Activated CD4-positive, alpha-beta memory T cell treated with anti-CD3 and anti-CD28 coated beads, Interleukin-2, amount 10 ng/mL, durations not matched to agents 7 days and 5 days (primary cell): ENCODE measurements around the gene PPP1R1A. TPM values are rescaled to one million over a fixed set of nuclear protein-coding genes. Genes with fewer than 3 reads are reported as not detected.
A peak's percentile ranks its signal among the peaks of the same experiment; 100 is the strongest.

Source experiments
- CTCF ChIA-PET: fragments of 350-600 bp; sonication (Branson Sonifier 250); formaldehyde crosslinking; loops from one replicate; lab custom pipeline; 2021; ENCODE audit warnings: antibody characterized with exemption, inconsistent platforms; lab: Charles Lee
- POLR2A ChIA-PET: fragments of 350-600 bp; sonication (Branson Sonifier 250); formaldehyde crosslinking; loops from one replicate; lab custom pipeline; 2021; ENCODE audit warnings: antibody characterized with exemption; lab: Charles Lee
- DNase-seq: peaks from one replicate; pipeline ENCODE4 v3.0.0-alpha.2; 2020
- H3K27ac Mint-ChIP-seq: one replicate; pipeline ENCODE4 v1.8.0; 2021; ENCODE audit warnings: mild to moderate bottlenecking, mixed read lengths
- H3K27me3 Mint-ChIP-seq: one replicate; pipeline ENCODE4 v1.8.0; 2021; ENCODE audit warnings: mixed read lengths
- H3K36me3 Mint-ChIP-seq: one replicate; pipeline ENCODE4 v1.8.0; 2021; ENCODE audit warnings: low read depth, mixed read lengths
- H3K4me1 Mint-ChIP-seq: one replicate; pipeline ENCODE4 v1.8.0; 2021; ENCODE audit warnings: mixed read lengths
- H3K4me3 Mint-ChIP-seq: one replicate; pipeline ENCODE4 v1.8.0; 2021; ENCODE audit warnings: mild to moderate bottlenecking, mixed read lengths
- H3K9me3 Mint-ChIP-seq: one replicate; pipeline ENCODE4 v1.8.0; 2021; ENCODE audit warnings: mixed read lengths
- total RNA-seq, 2 experiments: library from RNA; stranded (reverse); gene quantifications; one replicate each; pipeline ENCODE4 v1.2.3, GENCODE V29; 2021

The PPP1R1A gene
- total RNA-seq, 2 experiments from 2014 or later: not detected

DNA sequence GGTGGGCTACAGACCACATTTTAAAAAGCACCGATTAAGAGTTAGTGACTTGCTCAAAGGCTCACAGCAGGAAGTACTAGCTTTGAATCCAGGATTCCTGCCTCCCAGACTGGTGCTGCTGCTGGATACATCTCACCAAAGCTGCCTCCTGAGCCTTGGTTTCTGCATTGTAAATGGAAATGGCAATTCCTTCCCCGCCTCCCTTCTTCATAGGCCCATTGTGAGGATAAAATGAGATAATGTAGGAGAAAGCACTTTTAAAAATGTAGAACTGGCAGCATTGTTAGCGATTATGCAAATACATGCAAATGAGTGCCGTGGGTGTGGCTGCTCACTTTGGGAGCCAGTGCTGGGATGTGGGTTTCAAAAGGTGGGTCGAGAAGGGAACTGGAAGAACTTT lies 23.7 kb downstream of the PPP1R1A start:
- no peaks in the 10 kb centered on the region for H3K9me3 Mint-ChIP-seq
- H3K36me3 Mint-ChIP-seq: peaks cover 11% of the 10 kb centered on the region
- H3K4me1 Mint-ChIP-seq: peaks cover 26% of the 10 kb centered on the region
- no peaks in the 10 kb centered on the region for H3K27me3 Mint-ChIP-seq
- H3K27ac Mint-ChIP-seq: no peak overlapping the region
- DNase-seq: no peak
- ChIA-PET CTCF (interaction anchor here (1.2 kb wide), 1 partner anchor 32 kb away, joined by 3 read pairs; no protein-coding TSS in a partner anchor), POLR2A (interaction anchor here (1.3 kb wide), 1 partner anchor 11 kb away, joined by 3 read pairs; no protein-coding TSS in a partner anchor)
- no peak overlapping the region for H3K4me3 Mint-ChIP-seq

DNA sequence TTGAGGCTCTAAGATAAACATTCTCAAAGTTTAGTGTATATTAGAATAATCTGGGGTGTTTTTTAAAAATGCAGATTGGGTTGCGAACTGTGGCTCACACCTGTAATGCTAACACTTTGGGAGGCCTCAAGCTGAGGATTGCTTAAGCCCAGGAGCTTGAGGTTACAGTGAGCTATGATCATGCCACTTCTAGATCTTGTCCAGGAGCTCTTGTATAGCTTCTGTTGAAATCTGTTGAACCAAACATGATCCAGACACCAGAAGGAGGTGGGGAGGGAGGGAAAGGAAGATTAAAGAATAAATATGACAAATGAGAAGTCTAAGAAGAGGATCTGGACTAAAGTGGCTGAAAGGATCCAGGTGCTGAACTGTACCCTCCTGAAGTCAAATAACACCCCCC lies 24.7 kb downstream of the PPP1R1A start:
- ChIA-PET CTCF (interaction anchor here (1.2 to 2.7 kb wide), 4 partner anchors 9 to 38 kb away, joined by 3 to 12 read pairs (median 3); no protein-coding TSS in a partner anchor), POLR2A (interaction anchor here (0.8 to 1.4 kb wide), 3 partner anchors 10 to 14 kb away, joined by 3 to 6 read pairs (median 3); partner anchors contain the start of gene PDE1B)
- H3K27me3 Mint-ChIP-seq: no peaks in the 10 kb centered on the region
- peaks cover 32% of the 10 kb centered on the region for H3K4me1 Mint-ChIP-seq
- H3K27ac Mint-ChIP-seq: no peak overlapping the region
- no peaks in the 10 kb centered on the region for H3K9me3 Mint-ChIP-seq
- no peak overlapping the region for H3K4me3 Mint-ChIP-seq
- no peak for DNase-seq
- peaks cover 13% of the 10 kb centered on the region for H3K36me3 Mint-ChIP-seq

DNA sequence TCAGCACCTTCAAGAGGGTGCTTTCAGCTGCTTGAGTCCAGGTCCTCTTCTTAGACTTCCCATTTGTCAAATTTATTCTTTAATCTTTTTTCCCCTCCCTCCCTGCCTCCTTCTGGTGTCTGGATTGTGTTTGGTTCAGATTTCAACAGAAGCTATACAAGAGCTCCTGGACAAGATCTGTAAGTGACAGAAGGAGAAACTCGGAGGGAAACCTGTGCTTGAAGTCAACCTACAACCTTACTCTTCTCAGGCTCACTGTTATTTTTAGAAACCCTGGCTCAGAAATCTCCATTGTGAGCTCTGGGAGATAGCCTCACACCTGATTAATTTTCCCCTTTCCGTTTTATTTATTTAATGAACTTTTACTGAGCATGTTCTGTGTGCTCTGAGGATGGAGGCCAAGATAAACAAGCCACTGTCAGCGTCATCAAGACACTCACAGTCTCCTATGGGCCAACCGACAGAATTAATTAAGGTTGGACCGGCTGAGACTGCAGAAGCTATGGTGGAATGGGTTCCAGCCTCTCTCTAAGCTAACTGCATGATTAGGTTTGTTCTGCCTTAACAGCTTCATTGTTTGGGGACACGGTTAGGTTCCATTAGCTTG lies 25.6 kb downstream of the PPP1R1A start:
- Mint-ChIP-seq H3K9me3 (no peaks in the 10 kb centered on the region), H3K27me3 (no peaks in the 10 kb centered on the region), H3K4me3 (no peak overlapping the region), H3K27ac (no peak overlapping the region), H3K4me1 (peaks cover 32% of the 10 kb centered on the region), H3K36me3 (peaks cover 13% of the 10 kb centered on the region)
- CTCF ChIA-PET: interaction anchor here (1.6 to 2.7 kb wide), 3 partner anchors 8 to 39 kb away, joined by 3 to 12 read pairs (median 3); no protein-coding TSS in a partner anchor
- POLR2A ChIA-PET: interaction anchor here (0.8 to 1.4 kb wide), 3 partner anchors 10 to 13 kb away, joined by 3 to 6 read pairs (median 3); partner anchors contain the start of gene PDE1B
- DNase-seq: no peak

DNA sequence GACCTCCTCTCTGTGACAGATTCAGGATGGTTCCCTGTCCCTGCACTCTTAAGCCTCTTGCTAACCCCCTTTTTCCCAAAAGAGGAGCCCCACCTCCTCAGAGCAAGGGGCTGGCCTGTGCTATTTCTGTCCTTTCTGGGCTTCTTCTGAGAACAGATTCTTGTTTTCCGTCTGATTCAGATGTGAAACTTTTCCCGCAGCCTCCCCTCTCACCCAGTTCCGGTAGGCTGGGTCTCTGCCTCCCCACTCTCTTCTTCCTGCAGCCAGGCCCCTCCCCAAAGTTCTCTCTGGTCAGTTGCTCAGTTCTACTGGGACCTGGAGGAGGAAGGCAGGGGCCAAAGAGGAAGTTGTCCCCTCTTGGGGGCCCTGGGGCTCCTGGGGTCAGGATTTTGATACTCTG lies 27.3 kb downstream of the PPP1R1A start:
- CTCF ChIA-PET: interaction anchor here (1.1 to 1.6 kb wide), 3 partner anchors 19 to 37 kb away, joined by 3 to 9 read pairs (median 8); no protein-coding TSS in a partner anchor
- no peaks in the 10 kb centered on the region for H3K9me3 Mint-ChIP-seq
- peak overlapping the region; percentile 73 for H3K4me3 Mint-ChIP-seq
- peaks cover 32% of the 10 kb centered on the region for H3K4me1 Mint-ChIP-seq
- no peaks in the 10 kb centered on the region for H3K27me3 Mint-ChIP-seq
- peak overlapping the region; percentile 67 for H3K27ac Mint-ChIP-seq
- POLR2A ChIA-PET: interaction anchor here (0.9 to 5.0 kb wide), 3 partner anchors 13 to 63 kb away, joined by 3 to 39 read pairs (median 9); partner anchors contain the start of genes NCKAP1L and PDE1B
- DNase-seq: no peak
- H3K36me3 Mint-ChIP-seq: peaks cover 10% of the 10 kb centered on the region

DNA sequence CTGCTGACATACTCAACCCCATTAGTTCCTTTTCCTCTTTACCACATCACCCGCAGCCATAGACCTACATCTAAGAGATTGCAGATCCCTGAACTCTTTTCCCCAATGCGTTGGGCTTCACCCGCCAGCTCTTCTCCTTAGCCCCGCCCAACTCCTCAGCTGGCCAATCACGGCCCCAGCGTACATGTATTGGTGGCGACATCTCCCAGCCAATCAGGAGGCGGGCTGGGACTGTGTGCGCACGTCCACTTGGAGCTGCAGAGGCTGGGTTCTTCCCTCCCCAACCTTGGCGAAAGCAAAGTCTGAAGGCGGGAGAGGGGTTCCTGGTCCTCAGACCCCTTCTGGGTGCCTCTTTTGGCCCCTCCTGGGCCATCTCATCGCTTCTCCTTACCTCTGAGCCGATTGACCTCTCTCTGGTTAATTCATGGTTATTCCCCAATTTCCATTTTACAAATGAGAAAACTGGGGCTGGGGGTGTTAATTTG lies 28.0 kb downstream of the PPP1R1A start:
- Mint-ChIP-seq H3K27me3 (no peaks in the 10 kb centered on the region), H3K9me3 (no peaks in the 10 kb centered on the region), H3K4me1 (peaks cover 32% of the 10 kb centered on the region), H3K27ac (peak overlapping the region; percentile 67), H3K4me3 (peak overlapping the region; percentile 73), H3K36me3 (peaks cover 10% of the 10 kb centered on the region)
- POLR2A ChIA-PET: interaction anchor here (0.8 to 5.0 kb wide), 5 partner anchors 12 to 147 kb away, joined by 3 to 39 read pairs (median 4); partner anchors contain the start of genes NCKAP1L and PDE1B
- peak; percentile 90 for DNase-seq
- CTCF ChIA-PET: interaction anchor here (1.0 to 1.6 kb wide), 7 partner anchors 12 to 181 kb away, joined by 3 to 9 read pairs (median 4); no protein-coding TSS in a partner anchor

DNA sequence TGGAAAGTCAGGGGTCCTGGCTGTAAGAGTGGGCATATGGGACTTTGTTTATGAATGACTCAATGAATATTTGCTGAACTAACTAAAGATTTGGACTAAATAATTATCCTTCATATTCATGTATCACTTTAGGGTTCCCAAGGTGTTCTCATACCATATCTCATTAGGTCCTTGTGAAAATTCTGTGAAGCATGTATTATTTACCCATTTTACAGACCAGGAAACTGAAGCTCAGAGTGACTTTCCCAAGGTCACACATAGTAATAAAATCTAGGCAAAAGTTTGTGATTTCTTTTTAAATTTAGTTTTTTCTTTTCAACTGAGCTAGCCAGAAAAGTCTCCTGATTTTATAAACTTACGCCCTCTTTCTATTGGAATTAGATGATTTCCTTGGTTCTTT lies 29.7 kb downstream of the PPP1R1A start:
- POLR2A ChIA-PET: interaction anchor here (1.1 to 5.0 kb wide), 3 partner anchors 11 to 61 kb away, joined by 3 to 39 read pairs (median 9); partner anchors contain the start of genes NCKAP1L and PDE1B
- no peak for DNase-seq
- no peak overlapping the region for H3K27ac Mint-ChIP-seq
- peaks cover 32% of the 10 kb centered on the region for H3K4me1 Mint-ChIP-seq
- no peaks in the 10 kb centered on the region for H3K27me3 Mint-ChIP-seq
- no peak overlapping the region for H3K4me3 Mint-ChIP-seq
- CTCF ChIA-PET: interaction anchor here (1.7 kb wide), 1 partner anchor 21 kb away, joined by 6 read pairs; no protein-coding TSS in a partner anchor
- H3K9me3 Mint-ChIP-seq: no peaks in the 10 kb centered on the region
- peaks cover 9% of the 10 kb centered on the region for H3K36me3 Mint-ChIP-seq

DNA sequence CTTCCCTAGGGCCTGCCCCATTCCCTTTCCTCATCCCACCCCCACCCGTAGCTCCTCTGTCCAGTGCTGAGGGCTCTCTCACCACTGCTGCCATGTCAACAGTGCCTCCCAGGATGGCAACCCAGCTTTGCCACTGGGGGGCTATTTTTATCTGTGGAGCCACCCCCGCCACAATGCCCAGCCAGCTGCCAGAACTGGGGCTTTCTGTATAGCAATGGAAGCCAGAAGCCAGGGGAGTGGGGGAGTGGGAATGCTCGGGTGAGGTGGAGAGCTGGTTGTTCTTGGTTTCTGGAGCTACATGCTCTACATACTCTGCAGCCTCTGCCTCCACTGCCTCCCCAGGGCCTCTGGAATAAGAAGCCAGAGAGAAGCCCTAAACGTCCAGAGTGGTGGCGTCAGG lies 30.1 kb downstream of the PPP1R1A start:
- CTCF ChIA-PET: interaction anchor here (1.3 to 1.7 kb wide), 2 partner anchors 9 to 21 kb away, joined by 3 to 6 read pairs; partner anchors contain the start of gene PDE1B

DNA sequence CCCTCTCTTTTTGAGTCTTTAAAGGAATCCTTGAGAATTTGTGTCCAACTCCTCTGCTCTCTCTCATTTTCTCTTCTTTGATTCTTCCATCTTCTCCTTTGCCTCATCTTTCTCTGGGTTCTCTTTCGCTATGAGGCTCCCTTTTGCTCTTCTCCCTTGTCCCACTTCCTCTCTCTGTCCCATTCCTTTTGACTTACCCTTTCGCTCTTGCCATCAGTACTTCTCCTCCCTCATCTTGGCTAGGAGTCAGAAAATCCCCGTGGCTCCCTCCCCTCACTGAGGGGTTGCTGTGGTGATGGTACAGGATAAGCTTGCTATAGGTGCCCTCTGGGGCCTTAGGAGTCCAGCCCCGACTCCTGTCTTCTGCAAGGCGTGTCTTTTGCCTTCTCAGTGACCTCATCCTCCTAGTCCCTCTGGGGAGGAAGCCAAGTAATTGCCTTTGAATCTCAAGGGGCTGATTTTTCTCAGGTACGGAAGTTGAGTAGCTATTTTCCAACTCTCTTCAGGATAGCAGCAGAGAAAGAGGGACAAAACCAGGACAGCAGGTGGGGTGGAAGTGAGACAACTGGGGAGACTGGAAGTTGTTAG lies 32.7 kb downstream of the PPP1R1A start:
- no peak overlapping the region for H3K27ac Mint-ChIP-seq
- CTCF ChIA-PET: no interaction called here
- H3K36me3 Mint-ChIP-seq: peaks cover 9% of the 10 kb centered on the region
- POLR2A ChIA-PET: no interaction called here
- DNase-seq: no peak
- no peaks in the 10 kb centered on the region for H3K9me3 Mint-ChIP-seq
- no peaks in the 10 kb centered on the region for H3K27me3 Mint-ChIP-seq
- no peak overlapping the region for H3K4me3 Mint-ChIP-seq
- peaks cover 16% of the 10 kb centered on the region for H3K4me1 Mint-ChIP-seq

More for the DNA sequence above, 30.1 kb downstream of the PPP1R1A start:
- Mint-ChIP-seq H3K27ac (no peak overlapping the region), H3K27me3 (no peaks in the 10 kb centered on the region), H3K9me3 (no peaks in the 10 kb centered on the region), H3K36me3 (peaks cover 9% of the 10 kb centered on the region), H3K4me1 (peaks cover 32% of the 10 kb centered on the region), H3K4me3 (no peak overlapping the region)
- no peak for DNase-seq
- POLR2A ChIA-PET: interaction anchor here (1.1 to 5.0 kb wide), 2 partner anchors 10 to 60 kb away, joined by 3 to 39 read pairs; partner anchors contain the start of gene PDE1B

DNA sequence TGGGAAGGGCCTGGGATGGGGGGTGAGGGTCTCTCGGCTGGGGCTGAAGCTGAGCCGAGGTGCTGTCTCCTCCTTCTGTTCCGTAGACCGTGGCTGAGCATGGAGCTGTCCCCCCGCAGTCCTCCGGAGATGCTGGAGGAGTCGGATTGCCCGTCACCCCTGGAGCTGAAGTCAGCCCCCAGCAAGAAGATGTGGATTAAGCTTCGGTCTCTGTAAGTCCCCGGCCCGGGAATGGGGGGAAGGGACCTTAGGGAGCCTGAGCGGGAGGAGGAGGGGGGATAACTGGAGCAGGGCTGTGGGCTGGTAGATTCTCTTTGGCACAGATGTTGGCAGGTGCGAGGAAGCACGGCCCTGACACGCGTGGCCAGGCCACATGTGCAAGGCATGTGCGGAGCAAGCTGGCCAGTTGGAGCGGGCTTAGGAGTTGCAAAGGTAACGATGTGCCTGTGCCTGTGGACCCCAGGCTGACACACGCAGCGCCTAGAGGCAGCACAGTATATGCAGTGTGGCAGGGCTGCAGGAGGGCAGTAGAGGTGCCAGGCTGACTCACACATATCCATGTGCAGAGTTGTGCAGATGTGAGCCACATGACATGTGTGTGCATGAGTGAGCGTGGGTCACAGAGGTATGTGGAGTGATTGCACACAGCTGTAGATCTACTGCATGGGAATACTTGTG lies 38.5 kb downstream of the PPP1R1A start:
- no peaks in the 10 kb centered on the region for H3K9me3 Mint-ChIP-seq
- peaks cover 10% of the 10 kb centered on the region for H3K27me3 Mint-ChIP-seq
- peaks cover 9% of the 10 kb centered on the region for H3K4me1 Mint-ChIP-seq
- peak overlapping the region; percentile 25 for H3K4me3 Mint-ChIP-seq
- H3K27ac Mint-ChIP-seq: no peak overlapping the region
- POLR2A ChIA-PET: interaction anchor here (1.3 to 6.7 kb wide), 7 partner anchors 9 to 46 kb away, joined by 3 to 39 read pairs (median 3); no protein-coding TSS in a partner anchor
- CTCF ChIA-PET: interaction anchor here (0.8 to 1.7 kb wide), 5 partner anchors 8 to 150 kb away, joined by 3 to 8 read pairs (median 3); no protein-coding TSS in a partner anchor
- no peak for DNase-seq
- H3K36me3 Mint-ChIP-seq: peaks cover 26% of the 10 kb centered on the region

DNA sequence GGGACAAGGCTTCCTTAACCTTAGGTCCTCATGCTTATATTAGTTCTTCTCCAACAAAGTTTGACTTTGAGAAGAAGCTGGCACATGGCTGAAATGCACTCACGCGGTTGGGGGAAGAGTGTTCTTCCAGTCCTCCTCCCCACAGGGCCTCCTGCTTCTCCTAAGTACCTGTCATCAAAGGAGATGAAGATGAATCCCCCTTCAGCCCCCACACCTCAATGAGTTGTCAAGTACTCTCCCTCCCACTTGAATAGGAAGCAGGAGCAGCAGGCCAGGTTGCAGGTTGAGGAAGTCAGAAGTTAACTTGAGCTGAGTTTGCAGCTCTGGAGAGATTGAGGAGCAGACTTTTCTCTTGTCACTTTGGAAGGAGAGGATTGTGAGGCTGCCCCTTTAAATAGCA lies 41.9 kb downstream of the PPP1R1A start:
- POLR2A ChIA-PET: interaction anchor here (6.7 kb wide), 1 partner anchor 12 kb away, joined by 39 read pairs; no protein-coding TSS in a partner anchor
- H3K27me3 Mint-ChIP-seq: peaks cover 10% of the 10 kb centered on the region
- H3K36me3 Mint-ChIP-seq: peaks cover 56% of the 10 kb centered on the region
- H3K4me3 Mint-ChIP-seq: no peak overlapping the region
- CTCF ChIA-PET: interaction anchor here (1.3 to 2.1 kb wide), 2 partner anchors 10 to 19 kb away, joined by 3 to 6 read pairs; no protein-coding TSS in a partner anchor
- no peak for DNase-seq
- H3K27ac Mint-ChIP-seq: no peak overlapping the region
- peaks cover 9% of the 10 kb centered on the region for H3K4me1 Mint-ChIP-seq
- H3K9me3 Mint-ChIP-seq: no peaks in the 10 kb centered on the region

DNA sequence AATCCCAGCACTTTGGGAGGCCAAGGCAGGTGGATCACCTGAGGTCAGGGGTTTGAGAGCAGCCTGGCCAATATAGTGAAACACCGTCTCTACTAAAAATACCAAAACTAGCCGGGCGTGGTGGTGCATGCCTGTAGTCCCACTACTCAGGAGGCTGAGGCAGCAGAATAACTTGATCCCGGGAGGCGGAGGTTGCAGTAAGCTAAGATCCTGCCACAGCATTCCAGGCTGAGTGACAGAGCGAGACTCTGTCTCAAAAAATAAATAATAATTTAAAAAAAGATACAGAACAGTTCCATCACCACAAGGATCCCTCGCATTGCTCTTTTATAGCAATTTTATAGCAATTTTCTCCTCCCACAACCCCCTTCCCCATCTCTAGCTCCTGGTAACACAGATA lies 43.7 kb downstream of the PPP1R1A start:
- POLR2A ChIA-PET: interaction anchor here (0.6 to 6.7 kb wide), 2 partner anchors 13 to 14 kb away, joined by 3 to 39 read pairs; no protein-coding TSS in a partner anchor
- Mint-ChIP-seq H3K27me3 (peaks cover 5% of the 10 kb centered on the region), H3K36me3 (peaks cover 52% of the 10 kb centered on the region), H3K27ac (no peak overlapping the region), H3K4me1 (peaks cover 7% of the 10 kb centered on the region), H3K9me3 (no peaks in the 10 kb centered on the region), H3K4me3 (no peak overlapping the region)
- DNase-seq: no peak
- CTCF ChIA-PET: no interaction called here

DNA sequence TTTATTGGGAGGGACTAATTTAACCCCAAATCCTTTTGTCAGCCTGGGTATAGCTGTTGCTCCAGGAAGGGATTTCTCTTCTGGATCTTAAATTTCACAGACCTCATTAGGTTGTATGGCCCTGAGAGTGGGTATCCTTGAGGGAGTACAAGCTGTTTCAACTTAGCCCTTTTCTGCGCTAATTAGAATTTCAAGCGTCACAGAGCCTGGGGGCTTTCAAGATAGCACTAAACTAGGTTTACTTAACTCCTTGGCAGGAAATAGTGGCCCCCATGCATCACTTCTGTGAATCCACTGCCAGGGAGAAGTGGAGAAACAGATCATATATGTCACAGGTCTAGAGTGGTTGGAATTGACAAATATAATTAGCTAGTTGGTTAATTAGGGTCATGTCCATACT lies 44.9 kb downstream of the PPP1R1A start:
- Mint-ChIP-seq H3K27ac (no peak overlapping the region), H3K4me3 (no peak overlapping the region), H3K27me3 (no peaks in the 10 kb centered on the region), H3K36me3 (peaks cover 58% of the 10 kb centered on the region), H3K4me1 (no peaks in the 10 kb centered on the region), H3K9me3 (no peaks in the 10 kb centered on the region)
- DNase-seq: no peak
- ChIA-PET POLR2A (interaction anchor here (1.5 to 1.6 kb wide), 2 partner anchors 9 to 45 kb away, joined by 4 to 5 read pairs; partner anchors contain the start of gene NCKAP1L), CTCF (interaction anchor here (1.2 kb wide), 1 partner anchor 36 kb away, joined by 3 read pairs; no protein-coding TSS in a partner anchor)
